MCF 10A (cell line): ENCODE measurements around the gene ANGPTL5. TPM values are rescaled to one million over a fixed set of nuclear protein-coding genes. Genes with fewer than 3 reads are reported as not detected.

Experiments used
- BruUV-seq: library from RNA; stranded (reverse); fragments of 400-500 nt; replicated peaks from 2 replicates; lab custom pipeline; 2021; lab: Mats Ljungman, UMichigan
- CTCF ChIA-PET: fragments of 300-600 bp; sonication (Branson Sonifier 250); formaldehyde crosslinking; extraction: SDS; loops from one replicate; lab custom pipeline; 2021; ENCODE audit warnings: antibody characterized with exemption, inconsistent platforms; lab: Yijun Ruan, JAX
- POLR2A ChIA-PET: fragments of 300-600, 350-650 bp; sonication (Branson Sonifier 250); formaldehyde crosslinking; extraction: SDS; loops from one replicate; lab custom pipeline; 2020; ENCODE audit warnings: antibody characterized with exemption, inconsistent platforms; lab: Yijun Ruan, JAX
- DNase-seq: peaks from one replicate; pipeline ENCODE4 v3.0.0-alpha.2; 2018; ENCODE audit not compliant: unreplicated experiment
- H3K27ac Mint-ChIP-seq: one replicate; pipeline ENCODE4 v1.8.0; 2022; ENCODE audit warnings: mild to moderate bottlenecking, low read depth, mixed read lengths; ENCODE audit not compliant: unreplicated experiment
- H3K27me3 Mint-ChIP-seq: one replicate; pipeline ENCODE4 v1.8.0; 2022; ENCODE audit warnings: mixed read lengths; ENCODE audit not compliant: insufficient read depth, unreplicated experiment
- H3K36me3 Mint-ChIP-seq: one replicate; pipeline ENCODE4 v1.8.0; 2022; ENCODE audit warnings: mild to moderate bottlenecking, moderate library complexity, mixed read lengths; ENCODE audit not compliant: insufficient read depth, unreplicated experiment
- H3K4me1 Mint-ChIP-seq: one replicate; pipeline ENCODE4 v1.8.0; 2022; ENCODE audit warnings: mixed read lengths; ENCODE audit not compliant: insufficient read depth, unreplicated experiment
- H3K4me3 Mint-ChIP-seq: one replicate; pipeline ENCODE4 v1.8.0; 2022; ENCODE audit warnings: mild to moderate bottlenecking, moderate library complexity, mixed read lengths; ENCODE audit not compliant: unreplicated experiment
- H3K9me3 Mint-ChIP-seq: one replicate; pipeline ENCODE4 v1.8.0; 2022; ENCODE audit warnings: mixed read lengths; ENCODE audit not compliant: unreplicated experiment
- CTCF ChIP-seq: fragments of 200-600 bp; IDR thresholded peaks from one replicate; pipeline ENCODE4 v1.8.0; 2022; ENCODE audit warnings: antibody characterized with exemption, mild to moderate bottlenecking; ENCODE audit not compliant: unreplicated experiment
- intact Hi-C: fragments of 100-400 bp; cut with micrococcal nuclease; formaldehyde crosslinking; loops from 2 replicates; pipeline ENCODE4 v1.14.1; 2022
- total RNA-seq: library from RNA; stranded (reverse); gene quantifications from 2 replicates; pipeline ENCODE4 v1.2.3, GENCODE V29; 2022

The ANGPTL5 gene
- total RNA-seq, 1 experiment from 2014 or later, result not detected

GRCh38 chr11:101844608-101845007 is 71.7 kb downstream of the ANGPTL5 start:
- intact Hi-C loops, result loop anchor here (5.0 kb wide), 1 partner anchor 82 kb away; no protein-coding TSS in a partner anchor
- H3K36me3 Mint-ChIP-seq, result no peaks in the 10 kb centered on the region

DNA sequence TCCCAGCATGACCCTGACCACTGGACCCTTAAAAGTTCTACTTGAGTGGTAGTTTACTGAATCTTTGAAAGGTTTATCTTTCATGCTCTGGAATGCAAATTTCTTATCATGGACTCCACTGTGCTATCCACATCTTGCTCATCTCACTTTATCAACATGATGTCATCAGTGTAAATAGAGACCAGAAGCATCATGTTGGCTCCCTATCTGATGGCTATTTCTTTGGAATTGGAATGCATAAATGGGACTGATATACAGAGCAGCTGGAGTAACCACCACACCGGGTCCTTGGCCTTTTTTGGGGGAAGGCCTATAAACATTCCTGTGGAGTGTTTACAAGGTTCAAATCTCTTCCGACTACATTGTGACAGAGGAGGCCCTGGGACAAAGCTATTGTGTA is 75.6 kb downstream of the ANGPTL5 start:
- intact Hi-C loops, result no loop called here
- DNase-seq, result no peak
- no peak overlapping the region for H3K27ac Mint-ChIP-seq
- H3K4me1 Mint-ChIP-seq, result peaks cover 5% of the 10 kb centered on the region
- ChIA-PET CTCF (interaction anchor here (0.6 to 2.1 kb wide), 4 partner anchors 8 to 384 kb away, joined by 3 to 8 read pairs (median 3); no protein-coding TSS in a partner anchor), POLR2A (no interaction called here)
- no TSS peak for BruUV-seq
- H3K9me3 Mint-ChIP-seq, result no peaks in the 10 kb centered on the region
- H3K36me3 Mint-ChIP-seq, result no peaks in the 10 kb centered on the region
- no peaks in the 10 kb centered on the region for H3K27me3 Mint-ChIP-seq
- no peak overlapping the region for H3K4me3 Mint-ChIP-seq
- TF ChIP-seq CTCF, result no peak

More at GRCh38 chr11:101844608-101845007, 71.7 kb downstream of the ANGPTL5 start:
- no peak overlapping the region for H3K4me3 Mint-ChIP-seq
- DNase-seq, result no peak
- TF ChIP-seq CTCF, result no peak
- H3K27me3 Mint-ChIP-seq, result no peaks in the 10 kb centered on the region
- POLR2A ChIA-PET, result no interaction called here
- CTCF ChIA-PET, result interaction anchor here (1.2 kb wide), 1 partner anchor 387 kb away, joined by 5 read pairs; no protein-coding TSS in a partner anchor
- no TSS peak for BruUV-seq
- no peaks in the 10 kb centered on the region for H3K4me1 Mint-ChIP-seq
- H3K27ac Mint-ChIP-seq, result peak overlapping the region; percentile 39
- H3K9me3 Mint-ChIP-seq, result no peaks in the 10 kb centered on the region

Other genes with a start within 250 kb of the ANGPTL5 start
- 3.1 and 4.3 TPM in 2 replicates for gene CEP126, start 1.5 kb downstream of the ANGPTL5 start, total RNA-seq
- gene CFAP300, start 130.9 kb upstream of the ANGPTL5 start, total RNA-seq, result 8.0 and 12.9 TPM in 2 replicates
- gene YAP1, start 193.9 kb upstream of the ANGPTL5 start, total RNA-seq, result 139 and 158 TPM in 2 replicates